ENCODE results near the gene PGF. TPM values are rescaled to one million over a fixed set of nuclear protein-coding genes. Genes with fewer than 3 reads are reported as not detected.

PGF gene
- total and polyA plus RNA-seq, 2 of the 13 experiments (the other 11 are each of a cell fraction or from before 2014, with no cell fraction given) = 10.7 to 27.5 TPM

DNA sequence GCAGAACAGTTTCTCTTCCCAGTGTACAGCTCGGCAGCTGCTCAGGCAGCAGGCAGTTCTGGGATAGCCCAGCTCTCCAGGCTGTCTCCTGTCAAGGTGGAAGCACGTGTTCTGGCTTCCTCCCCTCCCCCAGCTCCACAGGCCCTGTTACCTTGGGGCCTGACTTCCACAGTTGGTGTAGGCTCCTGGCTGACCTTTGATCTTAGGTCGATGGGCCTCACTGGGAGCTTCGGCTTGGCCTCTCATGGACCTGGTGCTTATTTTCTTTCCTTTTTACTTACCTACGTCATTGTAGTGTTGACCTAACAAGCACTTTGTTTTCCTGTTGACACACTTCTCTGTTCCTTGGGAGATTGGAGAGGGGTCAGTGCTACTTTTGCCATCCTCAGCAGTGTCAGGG, 56.7 kb downstream of the PGF start (continued):
- TF ChIP-seq TFAP4 (IDR thresholded peaks at IDR 0.05; ENCODE audit: borderline replicate concordance, low read depth) (peak; percentile 62; the same call in 1 of the 2 replicates), ZBTB7B (CRISPR knock-in tag; IDR thresholded peaks at IDR 0.05) (no peak), RFX1 (IDR thresholded peaks at IDR 0.05) (no peak), ZNF609 (CRISPR knock-in tag; IDR thresholded peaks at IDR 0.05; ENCODE audit: borderline replicate concordance) (peak; percentile 63; the same call in 1 of the 2 replicates), MTF2 (CRISPR knock-in tag; IDR thresholded peaks at IDR 0.05; ENCODE audit: borderline replicate concordance) (no peak), GABPA (IDR thresholded peaks at IDR 0.05; ENCODE audit: low read depth, low read length) (no peak), GABPA (CRISPR knock-in tag; IDR thresholded peaks at IDR 0.05; ENCODE audit: low read depth) (peak; percentile 69), MLLT10 (CRISPR knock-in tag; IDR thresholded peaks at IDR 0.05) (no peak), TAF15 (IDR thresholded peaks at IDR 0.05; ENCODE audit: low read depth, low read length, poor library complexity, severe bottlenecking) (no peak), KLF9 (CRISPR knock-in tag; IDR thresholded peaks at IDR 0.05; ENCODE audit: low read depth) (0 out of 2 replicates have a peak, but pooled peaks have one; percentile 57), TP53 (CRISPR knock-in tag; conservative IDR thresholded peaks at IDR 0.05) (no peak), CENPT (CRISPR knock-in tag; IDR thresholded peaks at IDR 0.05; ENCODE audit: low read depth) (no peak)
- TF ChIP-seq, protein P1, sequence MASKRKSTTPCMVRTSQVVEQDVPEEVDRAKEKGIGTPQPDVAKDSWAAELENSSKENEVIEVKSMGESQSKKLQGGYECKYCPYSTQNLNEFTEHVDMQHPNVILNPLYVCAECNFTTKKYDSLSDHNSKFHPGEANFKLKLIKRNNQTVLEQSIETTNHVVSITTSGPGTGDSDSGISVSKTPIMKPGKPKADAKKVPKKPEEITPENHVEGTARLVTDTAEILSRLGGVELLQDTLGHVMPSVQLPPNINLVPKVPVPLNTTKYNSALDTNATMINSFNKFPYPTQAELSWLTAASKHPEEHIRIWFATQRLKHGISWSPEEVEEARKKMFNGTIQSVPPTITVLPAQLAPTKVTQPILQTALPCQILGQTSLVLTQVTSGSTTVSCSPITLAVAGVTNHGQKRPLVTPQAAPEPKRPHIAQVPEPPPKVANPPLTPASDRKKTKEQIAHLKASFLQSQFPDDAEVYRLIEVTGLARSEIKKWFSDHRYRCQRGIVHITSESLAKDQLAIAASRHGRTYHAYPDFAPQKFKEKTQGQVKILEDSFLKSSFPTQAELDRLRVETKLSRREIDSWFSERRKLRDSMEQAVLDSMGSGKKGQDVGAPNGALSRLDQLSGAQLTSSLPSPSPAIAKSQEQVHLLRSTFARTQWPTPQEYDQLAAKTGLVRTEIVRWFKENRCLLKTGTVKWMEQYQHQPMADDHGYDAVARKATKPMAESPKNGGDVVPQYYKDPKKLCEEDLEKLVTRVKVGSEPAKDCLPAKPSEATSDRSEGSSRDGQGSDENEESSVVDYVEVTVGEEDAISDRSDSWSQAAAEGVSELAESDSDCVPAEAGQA (IDR thresholded peaks at IDR 0.05; ENCODE audit: low read depth) = no peak
- TF ChIP-seq, protein P1 (CRISPR knock-in tag; IDR thresholded peaks at IDR 0.05; ENCODE audit: borderline replicate concordance) = no peak
- TF ChIP-seq, protein P2, sequence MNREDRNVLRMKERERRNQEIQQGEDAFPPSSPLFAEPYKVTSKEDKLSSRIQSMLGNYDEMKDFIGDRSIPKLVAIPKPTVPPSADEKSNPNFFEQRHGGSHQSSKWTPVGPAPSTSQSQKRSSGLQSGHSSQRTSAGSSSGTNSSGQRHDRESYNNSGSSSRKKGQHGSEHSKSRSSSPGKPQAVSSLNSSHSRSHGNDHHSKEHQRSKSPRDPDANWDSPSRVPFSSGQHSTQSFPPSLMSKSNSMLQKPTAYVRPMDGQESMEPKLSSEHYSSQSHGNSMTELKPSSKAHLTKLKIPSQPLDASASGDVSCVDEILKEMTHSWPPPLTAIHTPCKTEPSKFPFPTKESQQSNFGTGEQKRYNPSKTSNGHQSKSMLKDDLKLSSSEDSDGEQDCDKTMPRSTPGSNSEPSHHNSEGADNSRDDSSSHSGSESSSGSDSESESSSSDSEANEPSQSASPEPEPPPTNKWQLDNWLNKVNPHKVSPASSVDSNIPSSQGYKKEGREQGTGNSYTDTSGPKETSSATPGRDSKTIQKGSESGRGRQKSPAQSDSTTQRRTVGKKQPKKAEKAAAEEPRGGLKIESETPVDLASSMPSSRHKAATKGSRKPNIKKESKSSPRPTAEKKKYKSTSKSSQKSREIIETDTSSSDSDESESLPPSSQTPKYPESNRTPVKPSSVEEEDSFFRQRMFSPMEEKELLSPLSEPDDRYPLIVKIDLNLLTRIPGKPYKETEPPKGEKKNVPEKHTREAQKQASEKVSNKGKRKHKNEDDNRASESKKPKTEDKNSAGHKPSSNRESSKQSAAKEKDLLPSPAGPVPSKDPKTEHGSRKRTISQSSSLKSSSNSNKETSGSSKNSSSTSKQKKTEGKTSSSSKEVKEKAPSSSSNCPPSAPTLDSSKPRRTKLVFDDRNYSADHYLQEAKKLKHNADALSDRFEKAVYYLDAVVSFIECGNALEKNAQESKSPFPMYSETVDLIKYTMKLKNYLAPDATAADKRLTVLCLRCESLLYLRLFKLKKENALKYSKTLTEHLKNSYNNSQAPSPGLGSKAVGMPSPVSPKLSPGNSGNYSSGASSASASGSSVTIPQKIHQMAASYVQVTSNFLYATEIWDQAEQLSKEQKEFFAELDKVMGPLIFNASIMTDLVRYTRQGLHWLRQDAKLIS (CRISPR knock-in tag; IDR thresholded peaks at IDR 0.05) = no peak
